HepG2 (cell line): Measurements from ENCODE around the gene CHCHD5. TPM values are rescaled to one million over a fixed set of nuclear protein-coding genes. Genes with fewer than 3 reads are reported as not detected.

Experiments
- ATAC-seq: fragments of 200-7000 bp; cut with Tn5 transposase; 3 replicates; pipeline ENCODE4 v1.9.1; 2020; ENCODE audit warnings: mild to moderate bottlenecking, moderate library complexity
- BruUV-seq: library from RNA; stranded (reverse); fragments of 400-500 nt; replicated peaks from 2 replicates; lab custom pipeline; 2021; lab: Mats Ljungman, UMichigan
- CTCF ChIA-PET: fragments of 300-600 bp; formaldehyde crosslinking; extraction: SDS; loops from one replicate; lab custom pipeline; 2021; ENCODE audit warnings: low total read pairs, inconsistent platforms, low intra/inter-chr PET ratio; lab: Yijun Ruan, JAX
- POLR2A ChIA-PET: fragments of 350-600 bp; sonication (Branson Sonifier 250); formaldehyde crosslinking; loops from one replicate; lab custom pipeline; 2020; ENCODE audit warnings: antibody characterized with exemption, inconsistent platforms; lab: Yijun Ruan, JAX
- DNase-seq: peaks from one replicate; pipeline ENCODE4 v3.0.0-alpha.2; 2015; ENCODE audit warnings: low spot score
- FAIRE-seq: peaks from 3 replicates; lab custom pipeline; 2011; peaks lifted over from hg19 to GRCh38; lab: Jason Lieb, UNC
- H2AFZ ChIP-seq: one replicate; pipeline ENCODE4 v1.6.1; 2011; ENCODE audit warnings: low read length, inconsistent platforms
- H3K27ac ChIP-seq: fragments of 300-600 bp; 3 replicates; pipeline ENCODE4 v1.8.0; 2011; ENCODE audit warnings: mixed run types, mild to moderate bottlenecking, mixed read lengths, low read length, inconsistent platforms; ENCODE audit not compliant: insufficient read depth; ENCODE audit errors: extremely low read length
- H3K27me3 ChIP-seq, 2 experiments: fragments of 200-600 bp in 1 of 2; 2 replicates in 1 of 2; 3 replicates in 1 of 2; pipeline versions ENCODE4 v1.6.0 to v1.8.0; 2011; ENCODE audit warnings: low read length in 2 of 2, mild to moderate bottlenecking in 2 of 2, moderate library complexity in 2 of 2, inconsistent platforms in 1 of 2; ENCODE audit not compliant: insufficient read depth in 2 of 2, control insufficient read depth in 1 of 2
- H3K36me3 ChIP-seq, 2 experiments: fragments of 200-600 bp in 1 of 2; replicated peaks in 1 of 2; 2 replicates in 1 of 2; 3 replicates in 1 of 2; pipeline versions ENCODE4 v1.5.1 to v1.8.0; 2011; ENCODE audit warnings: low read length in 2 of 2, inconsistent platforms in 1 of 2; ENCODE audit not compliant: insufficient read depth in 2 of 2, control insufficient read depth in 1 of 2
- H3K4me1 ChIP-seq: 2 replicates; pipeline ENCODE4 v1.5.1; 2012; ENCODE audit warnings: low read length, inconsistent platforms; ENCODE audit not compliant: insufficient read depth
- H3K4me2 ChIP-seq: 2 replicates; pipeline ENCODE4 v1.6.0; 2011; ENCODE audit warnings: low read depth, low read length, inconsistent platforms
- H3K4me3 ChIP-seq, 3 experiments: fragments of 200-600 bp in 1 of 3; sonication (generic), shearing (Covaris generic) in 1 of 3; replicated peaks in 1 of 3; 2 replicates each; pipeline ENCODE4 v1.5.1; 2011 to 2016; ENCODE audit warnings: low read length in 3 of 3, inconsistent platforms in 2 of 3, low read depth in 2 of 3, mild to moderate bottlenecking in 2 of 3, control low read depth in 1 of 3, mixed read lengths in 1 of 3; ENCODE audit not compliant: insufficient read depth in 1 of 3
- H3K79me2 ChIP-seq: one replicate; pipeline ENCODE4 v1.6.1; 2011; ENCODE audit warnings: low read length, inconsistent platforms; ENCODE audit not compliant: insufficient read depth
- H3K9ac ChIP-seq: 2 replicates; pipeline ENCODE4 v1.6.0; 2011; ENCODE audit warnings: mild to moderate bottlenecking, low read depth, low read length, inconsistent platforms; ENCODE audit not compliant: insufficient read depth
- H3K9me3 ChIP-seq: 2 replicates; pipeline ENCODE4 v1.5.1; 2012; ENCODE audit warnings: mild to moderate bottlenecking, low read length
- H4K20me1 ChIP-seq: 2 replicates; pipeline ENCODE4 v1.6.0; 2011; ENCODE audit warnings: inconsistent platforms, mild to moderate bottlenecking, low read length, moderate library complexity; ENCODE audit not compliant: insufficient read depth
- CENPBD1 ChIP-seq: sonication (generic); formaldehyde crosslinking; IDR thresholded peaks from 2 replicates; pipeline ENCODE4 v1.8.0; 2022; ENCODE audit warnings: missing genetic modification reagents, low read depth, mild to moderate bottlenecking, borderline replicate concordance
- CSRNP1 ChIP-seq: sonication (generic); formaldehyde crosslinking; IDR thresholded peaks from 2 replicates; pipeline ENCODE4 v1.8.1; 2023; ENCODE audit warnings: mild to moderate bottlenecking, missing genetic modification reagents
- EED ChIP-seq: sonication (generic); formaldehyde crosslinking; IDR thresholded peaks from 2 replicates; pipeline ENCODE4 v1.5.0; 2020; ENCODE audit warnings: mild to moderate bottlenecking, missing genetic modification reagents
- ZBED4 ChIP-seq: sonication (generic); formaldehyde crosslinking; IDR thresholded peaks from 2 replicates; pipeline ENCODE4 v1.4.0; 2020; ENCODE audit warnings: missing genetic modification reagents, borderline replicate concordance
- ZFP36L1 ChIP-seq: sonication (generic); formaldehyde crosslinking; IDR thresholded peaks from 2 replicates; pipeline ENCODE4 v1.8.0; 2022; ENCODE audit warnings: mild to moderate bottlenecking, missing genetic modification reagents, moderate library complexity
- ZMAT3 ChIP-seq: sonication (generic); formaldehyde crosslinking; conservative IDR thresholded peaks from 2 replicates; pipeline ENCODE4 v1.7.0; 2021; ENCODE audit warnings: missing genetic modification reagents
- ZNF703 ChIP-seq: sonication (generic); formaldehyde crosslinking; IDR thresholded peaks from 2 replicates; pipeline ENCODE4 v1.5.1; 2020; ENCODE audit warnings: missing genetic modification reagents, mild to moderate bottlenecking, moderate library complexity, borderline replicate concordance
- ZZZ3 ChIP-seq: sonication (generic); formaldehyde crosslinking; IDR thresholded peaks from 2 replicates; pipeline ENCODE4 v1.4.0; 2020; ENCODE audit warnings: missing genetic modification reagents, mild to moderate bottlenecking, borderline replicate concordance
- WGBS: methylation state at CpG from one replicate; pipeline ENCODE4 v1.1.6; 2017; ENCODE audit warnings: low lambda C conversion rate; 5-methylcytosine and 5-hydroxymethylcytosine counted together
- in situ Hi-C: cut with HindIII; loops from 2 replicates; pipeline ENCODE4 v1.10.0; 2017; ENCODE audit warnings: low pct_unique_long_range_greater_than_20kb; ENCODE audit not compliant: extremely low pct_ligation_motif_present
- intact Hi-C: fragments of 100-400 bp; cut with micrococcal nuclease; formaldehyde crosslinking; loops from one replicate; pipeline ENCODE4 v1.10.0; 2022; ENCODE audit not compliant: unreplicated experiment
- polyA plus RNA-seq, 8 experiments: library from polyadenylated mRNA; depleted of rRNA in 3 of 8; stranded (reverse) in 7 of 8; unstranded in 1 of 8; fragments of >200 nt; fragmentation: Illumina TruSeq in 4 of 8; extraction: Trizol in 4 of 8; gene quantifications; 2 replicates each; pipeline versions ENCODE4 v1.2.1 to v1.2.3, GENCODE V29; 2011 to 2016; ENCODE audit warnings: low read depth in 4 of 8, missing spikeins in 1 of 8, mixed read lengths in 1 of 8; ENCODE audit not compliant: insufficient read depth in 1 of 8
- total RNA-seq, 5 experiments: library from RNA; depleted of rRNA; stranded (reverse); fragments of >200 nt; fragmentation: Illumina TruSeq; extraction: Trizol; gene quantifications; 2 replicates each; pipeline ENCODE4 v1.2.3, GENCODE V29; 2016; ENCODE audit warnings: low read depth in 1 of 5
- TF ChIP-seq, protein P1 (sequence below): sonication (generic); formaldehyde crosslinking; IDR thresholded peaks from 2 replicates; pipeline ENCODE4 v1.8.1; 2023; ENCODE audit warnings: mild to moderate bottlenecking, missing genetic modification reagents

Gene CHCHD5
- total and polyA plus RNA-seq, 2 of the 13 experiments (the other 11 are each of a cell fraction or from before 2014, with no cell fraction given) = 19.0 to 23.9 TPM

- TF ChIP-seq CENPBD1 (CRISPR knock-in tag) = no peak
- TF ChIP-seq ZZZ3 (CRISPR knock-in tag) = no peak
- TF ChIP-seq ZFP36L1 (CRISPR knock-in tag) = no peak
- TF ChIP-seq, protein P1, sequence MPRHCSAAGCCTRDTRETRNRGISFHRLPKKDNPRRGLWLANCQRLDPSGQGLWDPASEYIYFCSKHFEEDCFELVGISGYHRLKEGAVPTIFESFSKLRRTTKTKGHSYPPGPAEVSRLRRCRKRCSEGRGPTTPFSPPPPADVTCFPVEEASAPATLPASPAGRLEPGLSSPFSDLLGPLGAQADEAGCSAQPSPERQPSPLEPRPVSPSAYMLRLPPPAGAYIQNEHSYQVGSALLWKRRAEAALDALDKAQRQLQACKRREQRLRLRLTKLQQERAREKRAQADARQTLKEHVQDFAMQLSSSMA (CRISPR knock-in tag) = no peak
- TF ChIP-seq ZNF703 (CRISPR knock-in tag) = no peak
Measured at GRCh38 chr2:112629823-112630222, 45.4 kb downstream of the CHCHD5 start (continued).

- TF ChIP-seq ZBED4 (CRISPR knock-in tag) (no peak), EED (CRISPR knock-in tag) (no peak), CSRNP1 (CRISPR knock-in tag) (no peak), ZMAT3 (CRISPR knock-in tag) (0 out of 2 replicates have a peak, but pooled peaks have one; percentile 11)
- TF ChIP-seq, protein P1 (CRISPR knock-in tag) = no peak
Measured at GRCh38 chr2:112630268-112630667, 45.9 kb downstream of the CHCHD5 start.

More at GRCh38 chr2:112630268-112630667, 45.9 kb downstream of the CHCHD5 start:
- Histone ChIP-seq H2AFZ (no peak overlapping the region), H3K27me3 (peaks cover 2 to 48% of the 10 kb centered on the region in 2 experiments), H4K20me1 (no peaks in the 10 kb centered on the region), H3K4me2 (peak overlapping the region; percentile 29; the same call in 1 of the 2 replicates), H3K79me2 (no peaks in the 10 kb centered on the region), H3K4me1 (peaks cover 70% of the 10 kb centered on the region), H3K9ac (no peak overlapping the region), H3K4me3 (no peak overlapping the region), H3K36me3 (no peaks in the 10 kb centered on the region), H3K9me3 (no peaks in the 10 kb centered on the region), H3K27ac (no peak overlapping the region)
- WGBS = 49% methylated on average over 4 of the region's 4 CpGs
- BruUV-seq = no TSS peak
- ATAC-seq = no peak
- CTCF ChIA-PET = no interaction called here
- no peak for DNase-seq
- no peak for FAIRE-seq
- in situ Hi-C loops (no loop called here), intact Hi-C loops (no loop called here)
- POLR2A ChIA-PET = interaction anchor here (8.5 kb wide), 1 partner anchor 15 kb away, joined by 94 read pairs; the partner anchor contains the start of gene SLC20A1
